Endodermal cell (in vitro differentiated cells): ENCODE data around the gene DDX31. TPM values are rescaled to one million over a fixed set of nuclear protein-coding genes. Genes with fewer than 3 reads are reported as not detected.
A peak's percentile ranks its signal among the peaks of the same experiment; 100 is the strongest.

Source experiments
- DNase-seq: peaks from one replicate; pipeline ENCODE4 v3.0.0-alpha.2; 2017
- H3K27ac ChIP-seq: 2 replicates; pipeline ENCODE4 v1.5.1; 2013; ENCODE audit warnings: mild to moderate bottlenecking, low read depth, low read length, moderate library complexity
- H3K27me3 ChIP-seq: 2 replicates; pipeline ENCODE4 v1.6.1; 2013; ENCODE audit warnings: mild to moderate bottlenecking, low read length, moderate library complexity; ENCODE audit not compliant: insufficient read depth, control insufficient read depth, poor library complexity, severe bottlenecking
- H3K36me3 ChIP-seq: 2 replicates; pipeline ENCODE4 v1.7.0; 2013; ENCODE audit warnings: mild to moderate bottlenecking, low read length, moderate library complexity; ENCODE audit not compliant: control insufficient read depth, insufficient read depth
- H3K4me1 ChIP-seq: one replicate; pipeline ENCODE4 v1.7.0; 2013; ENCODE audit warnings: low read length; ENCODE audit not compliant: control insufficient read depth, insufficient read depth
- H3K4me3 ChIP-seq: 2 replicates; pipeline ENCODE4 v1.5.1; 2013; ENCODE audit warnings: mild to moderate bottlenecking, low read length, moderate library complexity
- H3K9ac ChIP-seq: 2 replicates; pipeline ENCODE4 v1.6.1; 2013; ENCODE audit warnings: mild to moderate bottlenecking, low read length, moderate library complexity; ENCODE audit not compliant: poor library complexity, severe bottlenecking; ENCODE audit errors: extremely low read depth
- H3K9me3 ChIP-seq: 2 replicates; pipeline ENCODE4 v1.6.1; 2013; ENCODE audit warnings: mild to moderate bottlenecking, low read length, moderate library complexity; ENCODE audit not compliant: control insufficient read depth
- H3K27ac Mint-ChIP-seq: 2 replicates; pipeline ENCODE4 v1.8.0; 2020; ENCODE audit warnings: mixed read lengths
- H3K27me3 Mint-ChIP-seq: 2 replicates; pipeline ENCODE4 v1.8.0; 2021; ENCODE audit warnings: mild to moderate bottlenecking, mixed read lengths; ENCODE audit not compliant: insufficient read depth
- H3K36me3 Mint-ChIP-seq: 2 replicates; pipeline ENCODE4 v1.8.0; 2020; ENCODE audit warnings: low read depth, mixed read lengths
- H3K4me1 Mint-ChIP-seq: 2 replicates; pipeline ENCODE4 v1.8.0; 2020; ENCODE audit warnings: mixed read lengths
- H3K4me3 Mint-ChIP-seq: 2 replicates; pipeline ENCODE4 v1.8.0; 2020; ENCODE audit warnings: mild to moderate bottlenecking, moderate library complexity, mixed read lengths
- H3K9me3 Mint-ChIP-seq: 2 replicates; pipeline ENCODE4 v1.8.0; 2020; ENCODE audit warnings: mild to moderate bottlenecking, mixed read lengths
- WGBS, 2 experiments: methylation state at CpG; one replicate each; pipeline versions ENCODE4 v1.1.5 to v1.1.7; 2013; ENCODE audit warnings: missing lambda C conversion rate in 2 of 2, mixed read lengths in 1 of 2; ENCODE audit not compliant: insufficient coverage in 1 of 2, insufficient read length in 1 of 2; 5-methylcytosine and 5-hydroxymethylcytosine counted together
- total RNA-seq, 2 donors: library from RNA; stranded (reverse); fragmentation: NEBNext Ultra II Directional in 1 of 2; extraction: Animal tissue kit (Norgen Biotek cat#: 25700) in 1 of 2; gene quantifications; 2 replicates in 1 of 2; 3 replicates in 1 of 2; pipeline ENCODE4 v1.2.1, GENCODE V29; 2021
- TF ChIP-seq, protein P1 (sequence below): fragments of 200-600 bp; sonication (generic); conservative IDR thresholded peaks from 2 replicates; pipeline ENCODE4 v1.5.0; 2021; ENCODE audit warnings: antibody characterized with exemption, mild to moderate bottlenecking

Gene DDX31
- total RNA-seq, 2 donors from 2014 or later = 29.1 to 30.5 TPM

DNA sequence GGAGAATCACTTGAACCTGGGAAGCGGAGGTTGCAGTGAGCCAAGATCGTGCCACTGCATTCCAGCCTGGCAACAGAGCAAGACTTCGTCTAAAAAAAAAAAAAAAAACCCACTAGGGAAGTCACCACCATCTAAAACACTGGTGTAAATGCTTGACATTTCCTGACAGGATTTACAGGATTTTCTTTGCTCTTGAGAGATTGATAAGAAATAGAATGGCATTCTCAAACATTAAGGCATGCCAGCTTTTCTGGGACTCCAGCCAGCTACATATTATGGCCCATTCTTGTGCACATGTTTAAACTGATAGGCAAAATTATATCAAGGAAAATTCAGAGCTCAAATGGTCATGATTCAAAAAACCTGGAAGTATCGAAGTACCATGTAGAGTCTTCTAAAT lies 29.2 kb upstream of the DDX31 start:
- Mint-ChIP-seq H3K9me3 (peaks cover 63% of the 10 kb centered on the region), H3K27ac (no peak overlapping the region), H3K4me1 (no peaks in the 10 kb centered on the region), H3K4me3 (no peak overlapping the region), H3K27me3 (peaks cover 2% of the 10 kb centered on the region), H3K36me3 (peaks cover 3% of the 10 kb centered on the region)
- peaks cover 64% of the 10 kb centered on the region for H3K9me3 ChIP-seq
- peaks cover 2% of the 10 kb centered on the region for H3K36me3 ChIP-seq
- DNase-seq = no peak
- no peaks in the 10 kb centered on the region for H3K27me3 ChIP-seq
- TF ChIP-seq, protein P1, sequence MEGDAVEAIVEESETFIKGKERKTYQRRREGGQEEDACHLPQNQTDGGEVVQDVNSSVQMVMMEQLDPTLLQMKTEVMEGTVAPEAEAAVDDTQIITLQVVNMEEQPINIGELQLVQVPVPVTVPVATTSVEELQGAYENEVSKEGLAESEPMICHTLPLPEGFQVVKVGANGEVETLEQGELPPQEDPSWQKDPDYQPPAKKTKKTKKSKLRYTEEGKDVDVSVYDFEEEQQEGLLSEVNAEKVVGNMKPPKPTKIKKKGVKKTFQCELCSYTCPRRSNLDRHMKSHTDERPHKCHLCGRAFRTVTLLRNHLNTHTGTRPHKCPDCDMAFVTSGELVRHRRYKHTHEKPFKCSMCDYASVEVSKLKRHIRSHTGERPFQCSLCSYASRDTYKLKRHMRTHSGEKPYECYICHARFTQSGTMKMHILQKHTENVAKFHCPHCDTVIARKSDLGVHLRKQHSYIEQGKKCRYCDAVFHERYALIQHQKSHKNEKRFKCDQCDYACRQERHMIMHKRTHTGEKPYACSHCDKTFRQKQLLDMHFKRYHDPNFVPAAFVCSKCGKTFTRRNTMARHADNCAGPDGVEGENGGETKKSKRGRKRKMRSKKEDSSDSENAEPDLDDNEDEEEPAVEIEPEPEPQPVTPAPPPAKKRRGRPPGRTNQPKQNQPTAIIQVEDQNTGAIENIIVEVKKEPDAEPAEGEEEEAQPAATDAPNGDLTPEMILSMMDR = no peak
- H3K4me3 ChIP-seq = no peak overlapping the region
- no peak overlapping the region for H3K27ac ChIP-seq
- 78 to 100% methylated on average over 1 to 4 of the region's 4 CpGs for WGBS, 2 experiments
- H3K9ac ChIP-seq = no peak overlapping the region
- no peaks in the 10 kb centered on the region for H3K4me1 ChIP-seq

DNA sequence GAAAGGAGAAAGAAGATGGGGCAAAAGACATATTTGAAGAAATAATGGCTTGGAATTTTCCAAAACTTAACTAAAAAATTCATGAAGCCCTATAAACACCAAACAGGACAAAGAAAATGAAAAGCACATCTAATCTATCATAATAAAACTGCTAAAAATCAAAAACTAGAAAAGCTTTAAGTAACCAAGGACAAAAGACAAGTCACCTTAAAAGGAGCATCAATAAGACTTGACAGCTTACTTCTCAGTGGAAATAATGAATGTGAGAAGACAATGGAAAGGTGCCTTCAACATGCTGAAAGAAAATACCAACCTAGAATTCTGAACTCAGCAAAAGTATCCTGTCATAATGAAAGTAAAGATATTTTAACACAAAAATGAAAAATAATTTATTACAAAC lies 27.4 kb upstream of the DDX31 start:
- Mint-ChIP-seq H3K4me1 (no peaks in the 10 kb centered on the region), H3K4me3 (no peak overlapping the region), H3K36me3 (peaks cover 6% of the 10 kb centered on the region), H3K27me3 (peaks cover 2% of the 10 kb centered on the region), H3K27ac (no peak overlapping the region), H3K9me3 (peaks cover 48% of the 10 kb centered on the region)
- TF ChIP-seq, protein P1 = no peak
- Histone ChIP-seq H3K9me3 (peaks cover 47% of the 10 kb centered on the region), H3K27me3 (no peaks in the 10 kb centered on the region), H3K27ac (no peak overlapping the region), H3K4me3 (no peak overlapping the region), H3K4me1 (no peaks in the 10 kb centered on the region), H3K36me3 (peaks cover 10% of the 10 kb centered on the region), H3K9ac (no peak overlapping the region)
- no peak for DNase-seq

DNA sequence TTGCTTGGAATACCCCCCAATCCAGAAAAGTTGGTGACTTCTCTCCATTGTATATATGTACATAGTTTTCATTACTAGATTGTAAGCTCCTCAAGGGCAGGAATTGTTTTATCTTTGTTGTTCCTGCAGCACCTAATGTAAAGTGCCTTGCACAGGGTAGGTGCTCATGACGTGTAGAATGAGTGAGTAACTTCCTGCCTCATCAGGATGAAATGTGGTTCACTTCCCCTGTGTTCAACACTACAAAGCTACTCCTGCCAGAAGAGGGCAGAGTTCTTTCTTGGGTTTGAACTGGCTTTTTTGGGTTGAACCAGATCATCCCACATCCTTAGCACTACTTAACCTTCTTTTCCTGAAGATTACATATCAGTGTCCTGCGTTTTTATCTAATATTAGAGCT lies 24.4 kb upstream of the DDX31 start:
- H3K4me1 ChIP-seq = no peaks in the 10 kb centered on the region
- DNase-seq = peak; percentile 64
- Mint-ChIP-seq H3K9me3 (peaks cover 42% of the 10 kb centered on the region), H3K27me3 (peaks cover 2% of the 10 kb centered on the region), H3K4me3 (no peak overlapping the region), H3K27ac (no peak overlapping the region), H3K36me3 (peaks cover 34% of the 10 kb centered on the region), H3K4me1 (no peaks in the 10 kb centered on the region)
- H3K36me3 ChIP-seq = peaks cover 40% of the 10 kb centered on the region
- H3K27me3 ChIP-seq = no peaks in the 10 kb centered on the region
- no peak overlapping the region for H3K27ac ChIP-seq
- TF ChIP-seq, protein P1 = peak; percentile 75
- no peak overlapping the region for H3K4me3 ChIP-seq
- peaks cover 49% of the 10 kb centered on the region for H3K9me3 ChIP-seq
- 62 to 67% methylated on average over 1 to 2 of the region's 2 CpGs for WGBS, 2 experiments
- no peak overlapping the region for H3K9ac ChIP-seq
